IMR-90 (cell line): Measurements from ENCODE around the gene DUSP14. TPM values are rescaled to one million over a fixed set of nuclear protein-coding genes. Genes with fewer than 3 reads are reported as not detected.

Source experiments
- ATAC-seq: fragments of 200-7000 bp; cut with Tn5 transposase; 2 replicates; pipeline ENCODE4 v1.9.1; 2020; ENCODE audit warnings: low read depth, mild to moderate bottlenecking, moderate library complexity
- BruUV-seq: library from RNA; stranded (reverse); fragments of 400-500 nt; replicated peaks from 2 replicates; lab custom pipeline; 2021; lab: Mats Ljungman, UMichigan
- CTCF ChIA-PET: fragments of 300-600 bp; formaldehyde crosslinking; extraction: SDS; loops from one replicate; lab custom pipeline; 2021; ENCODE audit warnings: antibody characterized with exemption; lab: Yijun Ruan, JAX
- POLR2A ChIA-PET: fragments of 300-600 bp; sonication (Branson Sonifier 250); formaldehyde crosslinking; loops from one replicate; lab custom pipeline; 2022; ENCODE audit warnings: antibody characterized with exemption; ENCODE audit not compliant: unreplicated experiment; lab: Charles Lee
- DNase-seq: peaks from one replicate; pipeline ENCODE4 v3.0.0; 2013
- H2AFZ ChIP-seq: replicated peaks from 2 replicates; pipeline ENCODE3; 2013; ENCODE audit warnings: low read length, mild to moderate bottlenecking; ENCODE audit not compliant: poor library complexity
- H2AK5ac ChIP-seq: 2 replicates; pipeline ENCODE4 v1.6.1; 2013; ENCODE audit warnings: low read depth, low read length, inconsistent platforms
- H2AK9ac ChIP-seq: replicated peaks from 2 replicates; pipeline ENCODE3; 2013; ENCODE audit warnings: mild to moderate bottlenecking, low read depth, low read length, moderate library complexity; ENCODE audit not compliant: poor library complexity
- H2BK120ac ChIP-seq: 2 replicates; pipeline ENCODE4 v1.6.1; 2013; ENCODE audit warnings: low read depth, low read length, inconsistent platforms
- H2BK15ac ChIP-seq: 3 replicates; pipeline ENCODE4 v1.6.1; 2013; ENCODE audit warnings: low read depth, low read length, inconsistent platforms
- H2BK20ac ChIP-seq: 2 replicates; pipeline ENCODE4 v1.6.1; 2013; ENCODE audit warnings: low read depth, mild to moderate bottlenecking, inconsistent platforms, low read length, moderate library complexity
- H2BK5ac ChIP-seq: 2 replicates; pipeline ENCODE4 v1.6.1; 2013; ENCODE audit warnings: mild to moderate bottlenecking, low read depth, low read length, inconsistent platforms; ENCODE audit not compliant: poor library complexity, severe bottlenecking
- H3K14ac ChIP-seq: replicated peaks from 2 replicates; pipeline ENCODE4 v1.6.1; 2013; ENCODE audit warnings: low read depth, low read length, inconsistent platforms
- H3K18ac ChIP-seq: 2 replicates; pipeline ENCODE4 v1.6.1; 2013; ENCODE audit warnings: low read depth, low read length, control low read depth
- H3K23ac ChIP-seq: 2 replicates; pipeline ENCODE4 v1.6.1; 2013; ENCODE audit warnings: low read depth, low read length, inconsistent platforms
- H3K27ac ChIP-seq: 2 replicates; pipeline ENCODE4 v1.5.1; 2013; ENCODE audit warnings: mild to moderate bottlenecking, control low read depth, low read length; ENCODE audit not compliant: insufficient read depth
- H3K27me3 ChIP-seq: 2 replicates; pipeline ENCODE4 v1.6.1; 2013; ENCODE audit warnings: low read length; ENCODE audit not compliant: control insufficient read depth, insufficient read depth
- H3K36me3 ChIP-seq: 2 replicates; pipeline ENCODE4 v1.6.1; 2013; ENCODE audit warnings: low read length, mixed read lengths; ENCODE audit not compliant: control insufficient read depth, insufficient read depth
- H3K4ac ChIP-seq: 2 replicates; pipeline ENCODE4 v1.6.1; 2013; ENCODE audit warnings: low read depth, low read length, inconsistent platforms
- H3K4me1 ChIP-seq: 2 replicates; pipeline ENCODE4 v1.6.1; 2013; ENCODE audit warnings: low read length, mixed read lengths; ENCODE audit not compliant: control insufficient read depth, insufficient read depth
- H3K4me2 ChIP-seq: 2 replicates; pipeline ENCODE4 v1.6.1; 2013; ENCODE audit warnings: low read depth, mild to moderate bottlenecking, control low read depth, low read length, moderate library complexity
- H3K4me3 ChIP-seq: 2 replicates; pipeline ENCODE4 v1.5.1; 2013; ENCODE audit warnings: low read depth, mild to moderate bottlenecking, control low read depth, low read length, moderate library complexity; ENCODE audit not compliant: insufficient read depth
- H3K56ac ChIP-seq: 2 replicates; pipeline ENCODE4 v1.6.1; 2013; ENCODE audit warnings: low read length, inconsistent platforms; ENCODE audit not compliant: insufficient read depth; ENCODE audit errors: extremely low read depth
- H3K79me1 ChIP-seq, 2 experiments: 2 replicates each; pipeline ENCODE4 v1.6.1; 2013; ENCODE audit warnings: low read length in 2 of 2, inconsistent platforms in 1 of 2, low read depth in 1 of 2
- H3K9ac ChIP-seq: 2 replicates; pipeline ENCODE4 v1.6.1; 2013; ENCODE audit warnings: low read depth, low read length, control low read depth
- H3K9me1 ChIP-seq: 2 replicates; pipeline ENCODE4 v1.6.1; 2013; ENCODE audit warnings: low read length, inconsistent platforms; ENCODE audit not compliant: insufficient read depth
- H3K9me3 ChIP-seq: 2 replicates; pipeline ENCODE4 v1.6.1; 2013; ENCODE audit warnings: low read length; ENCODE audit not compliant: control insufficient read depth, insufficient read depth
- H4K20me1 ChIP-seq: 2 replicates; pipeline ENCODE4 v1.6.1; 2013; ENCODE audit warnings: low read length, inconsistent platforms; ENCODE audit not compliant: insufficient read depth
- H4K5ac ChIP-seq: 2 replicates; pipeline ENCODE4 v1.6.1; 2013; ENCODE audit warnings: mild to moderate bottlenecking, low read depth, low read length, control low read depth
- H4K8ac ChIP-seq, 2 experiments: 2 replicates each; pipeline ENCODE4 v1.6.1; 2013; ENCODE audit warnings: low read depth in 2 of 2, low read length in 2 of 2, control low read depth in 1 of 2, inconsistent platforms in 1 of 2
- H4K91ac ChIP-seq: 2 replicates; pipeline ENCODE4 v1.6.1; 2013; ENCODE audit warnings: low read depth, low read length, inconsistent platforms; ENCODE audit not compliant: insufficient read depth
- BHLHE40 ChIP-seq: fragments of 150-350 bp; IDR thresholded peaks from 2 replicates; pipeline ENCODE4 v1.6.1; 2016; ENCODE audit warnings: mild to moderate bottlenecking, low read depth, low read length
- CEBPB ChIP-seq: IDR thresholded peaks from 2 replicates; pipeline ENCODE4 v1.6.1; 2012; ENCODE audit warnings: low read depth, low read length, improper control_type of control experiment
- CHD1 ChIP-seq: IDR thresholded peaks from 2 replicates; pipeline ENCODE4 v1.6.1; 2012; ENCODE audit warnings: low read depth, low read length, improper control_type of control experiment
- FOS ChIP-seq: fragments of 150-350 bp; IDR thresholded peaks from 2 replicates; pipeline ENCODE4 v1.6.1; 2016; ENCODE audit warnings: low read depth, low read length
- MAFK ChIP-seq: IDR thresholded peaks from 2 replicates; pipeline ENCODE4 v1.6.1; 2012; ENCODE audit warnings: low read depth, low read length, improper control_type of control experiment
- MAZ ChIP-seq: IDR thresholded peaks from 2 replicates; pipeline ENCODE4 v1.6.1; 2012; ENCODE audit warnings: low read depth, mild to moderate bottlenecking, low read length, improper control_type of control experiment, moderate library complexity, borderline replicate concordance
- MXI1 ChIP-seq: IDR thresholded peaks from 2 replicates; pipeline ENCODE4 v1.6.1; 2012; ENCODE audit warnings: low read depth, mild to moderate bottlenecking, low read length, moderate library complexity, borderline replicate concordance
- NFE2L2 ChIP-seq: fragments of 150-350 bp; IDR thresholded peaks from 2 replicates; pipeline ENCODE4 v1.6.1; 2016; ENCODE audit warnings: low read depth, mild to moderate bottlenecking, low read length
- POLR2A ChIP-seq: IDR thresholded peaks from 2 replicates; pipeline ENCODE4 v1.6.1; 2012; ENCODE audit warnings: mild to moderate bottlenecking, low read depth, low read length
- RAD21 ChIP-seq: IDR thresholded peaks from 2 replicates; pipeline ENCODE4 v1.6.1; 2012; ENCODE audit warnings: low read length, improper control_type of control experiment
- RCOR1 ChIP-seq: IDR thresholded peaks from 2 replicates; pipeline ENCODE4 v1.6.1; 2012; ENCODE audit warnings: mild to moderate bottlenecking, low read length, improper control_type of control experiment; ENCODE audit not compliant: insufficient replicate concordance
- RFX5 ChIP-seq: IDR thresholded peaks from 2 replicates; pipeline ENCODE4 v1.8.0; 2012; ENCODE audit warnings: low read depth, mild to moderate bottlenecking, low read length, moderate library complexity
- SMC3 ChIP-seq: fragments of 150-350 bp; IDR thresholded peaks from 2 replicates; pipeline ENCODE4 v1.6.1; 2016; ENCODE audit warnings: low read depth, mild to moderate bottlenecking, antibody characterized with exemption, low read length, moderate library complexity
- WGBS, 2 experiments: methylation state at CpG; one replicate each; pipeline versions ENCODE4 v1.1.5 to v1.1.7; 2013; ENCODE audit warnings: missing lambda C conversion rate in 2 of 2; ENCODE audit not compliant: insufficient read length in 1 of 2; ENCODE audit errors: extremely low coverage in 2 of 2; 5-methylcytosine and 5-hydroxymethylcytosine counted together
- dilution Hi-C: fragments of 300-500 bp; cut with HindIII; formaldehyde crosslinking; loops from one replicate; pipeline ENCODE4 v1.14.3; 2018; ENCODE audit warnings: low sequenced_read_pairs; ENCODE audit not compliant: unreplicated experiment
- in situ Hi-C: fragments of 300-500 bp; cut with MboI; formaldehyde crosslinking; loops from 3 replicates; pipeline ENCODE4 v1.14.3; 2019; ENCODE audit warnings: low sequenced_read_pairs, inconsistent platforms, mixed read lengths
- intact Hi-C: fragments of 100-400 bp; cut with micrococcal nuclease; formaldehyde crosslinking; loops from 2 replicates; pipeline ENCODE4 v1.10.0; 2022
- polyA plus RNA-seq, 3 experiments: library from polyadenylated mRNA; depleted of rRNA; stranded (reverse); fragments of >200 nt; gene quantifications; 2 replicates each; pipeline ENCODE4 v1.2.3, GENCODE V29; 2012; ENCODE audit warnings: low replicate concordance in 1 of 3
- total RNA-seq: library from RNA; depleted of rRNA; stranded (reverse); fragments of >200 nt; gene quantifications from 2 replicates; pipeline ENCODE4 v1.2.3, GENCODE V29; 2012
- TF ChIP-seq, protein P1 (sequence below): fragments of 150-350 bp; IDR thresholded peaks from 2 replicates; pipeline ENCODE4 v1.6.1; 2016; ENCODE audit warnings: low read depth, mild to moderate bottlenecking, low read length, moderate library complexity, borderline replicate concordance
- TF ChIP-seq, protein P2 (sequence below): fragments of 150-350 bp; IDR thresholded peaks from 2 replicates; pipeline ENCODE4 v1.6.1; 2017; ENCODE audit warnings: mild to moderate bottlenecking, antibody characterized with exemption, low read length, low read depth
- TF ChIP-seq, protein P3 (sequence below): conservative IDR thresholded peaks from 2 replicates; pipeline ENCODE4 v1.5.1; 2012; ENCODE audit warnings: mild to moderate bottlenecking, low read depth, low read length, improper control_type of control experiment

The DUSP14 gene
- total and polyA plus RNA-seq, 2 of the 4 experiments (the other 2 are of a cell fraction): 97.5 to 127 TPM

DNA sequence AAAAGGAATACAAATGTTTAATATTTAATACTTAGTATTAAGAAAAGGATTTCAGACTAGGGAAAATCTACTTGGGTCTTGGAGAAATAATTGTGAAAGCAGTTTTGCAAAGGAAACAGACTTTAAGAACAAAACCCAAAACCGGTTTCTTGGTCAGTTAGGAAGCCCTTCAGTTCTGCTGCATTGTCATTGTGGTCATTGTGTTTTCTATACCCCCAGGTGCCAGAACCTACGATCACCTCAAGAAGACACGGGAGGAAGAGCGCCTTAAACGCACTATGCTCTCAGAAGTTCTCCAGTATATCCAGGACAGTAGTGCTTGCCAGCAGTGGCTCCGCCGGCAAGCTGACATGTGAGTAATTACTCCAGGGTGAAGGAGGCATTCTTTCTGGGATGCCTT, 19.5 kb upstream of the DUSP14 start:
- no peak overlapping the region for H3K4me3 ChIP-seq
- no peak overlapping the region for H3K9ac ChIP-seq
- ChIA-PET POLR2A (no interaction called here), CTCF (no interaction called here)
- no peaks in the 10 kb centered on the region for H3K4me1 ChIP-seq
- no peaks in the 10 kb centered on the region for H3K9me3 ChIP-seq
- no peaks in the 10 kb centered on the region for H3K27me3 ChIP-seq
- no peak overlapping the region for H2AFZ ChIP-seq
- H3K36me3 ChIP-seq: peaks cover 29% of the 10 kb centered on the region
- H3K4ac ChIP-seq: no peak overlapping the region
- DNase-seq: no peak
- H4K5ac ChIP-seq: no peak overlapping the region
- no peak overlapping the region for H4K8ac ChIP-seq
- H3K27ac ChIP-seq: no peak overlapping the region
- no peak for TF ChIP-seq BHLHE40
- TF ChIP-seq RCOR1: no peak
- TF ChIP-seq SMC3: no peak
- TF ChIP-seq, protein P1, sequence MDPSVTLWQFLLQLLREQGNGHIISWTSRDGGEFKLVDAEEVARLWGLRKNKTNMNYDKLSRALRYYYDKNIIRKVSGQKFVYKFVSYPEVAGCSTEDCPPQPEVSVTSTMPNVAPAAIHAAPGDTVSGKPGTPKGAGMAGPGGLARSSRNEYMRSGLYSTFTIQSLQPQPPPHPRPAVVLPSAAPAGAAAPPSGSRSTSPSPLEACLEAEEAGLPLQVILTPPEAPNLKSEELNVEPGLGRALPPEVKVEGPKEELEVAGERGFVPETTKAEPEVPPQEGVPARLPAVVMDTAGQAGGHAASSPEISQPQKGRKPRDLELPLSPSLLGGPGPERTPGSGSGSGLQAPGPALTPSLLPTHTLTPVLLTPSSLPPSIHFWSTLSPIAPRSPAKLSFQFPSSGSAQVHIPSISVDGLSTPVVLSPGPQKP: no peak
- TF ChIP-seq RFX5: no peak
- TF ChIP-seq RAD21: no peak
- TF ChIP-seq CEBPB: no peak
- TF ChIP-seq FOS: no peak
- no peak for TF ChIP-seq POLR2A
- TF ChIP-seq, protein P2, sequence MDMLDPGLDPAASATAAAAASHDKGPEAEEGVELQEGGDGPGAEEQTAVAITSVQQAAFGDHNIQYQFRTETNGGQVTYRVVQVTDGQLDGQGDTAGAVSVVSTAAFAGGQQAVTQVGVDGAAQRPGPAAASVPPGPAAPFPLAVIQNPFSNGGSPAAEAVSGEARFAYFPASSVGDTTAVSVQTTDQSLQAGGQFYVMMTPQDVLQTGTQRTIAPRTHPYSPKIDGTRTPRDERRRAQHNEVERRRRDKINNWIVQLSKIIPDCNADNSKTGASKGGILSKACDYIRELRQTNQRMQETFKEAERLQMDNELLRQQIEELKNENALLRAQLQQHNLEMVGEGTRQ: no peak
- no peak for TF ChIP-seq MAFK
- TF ChIP-seq, protein P3, sequence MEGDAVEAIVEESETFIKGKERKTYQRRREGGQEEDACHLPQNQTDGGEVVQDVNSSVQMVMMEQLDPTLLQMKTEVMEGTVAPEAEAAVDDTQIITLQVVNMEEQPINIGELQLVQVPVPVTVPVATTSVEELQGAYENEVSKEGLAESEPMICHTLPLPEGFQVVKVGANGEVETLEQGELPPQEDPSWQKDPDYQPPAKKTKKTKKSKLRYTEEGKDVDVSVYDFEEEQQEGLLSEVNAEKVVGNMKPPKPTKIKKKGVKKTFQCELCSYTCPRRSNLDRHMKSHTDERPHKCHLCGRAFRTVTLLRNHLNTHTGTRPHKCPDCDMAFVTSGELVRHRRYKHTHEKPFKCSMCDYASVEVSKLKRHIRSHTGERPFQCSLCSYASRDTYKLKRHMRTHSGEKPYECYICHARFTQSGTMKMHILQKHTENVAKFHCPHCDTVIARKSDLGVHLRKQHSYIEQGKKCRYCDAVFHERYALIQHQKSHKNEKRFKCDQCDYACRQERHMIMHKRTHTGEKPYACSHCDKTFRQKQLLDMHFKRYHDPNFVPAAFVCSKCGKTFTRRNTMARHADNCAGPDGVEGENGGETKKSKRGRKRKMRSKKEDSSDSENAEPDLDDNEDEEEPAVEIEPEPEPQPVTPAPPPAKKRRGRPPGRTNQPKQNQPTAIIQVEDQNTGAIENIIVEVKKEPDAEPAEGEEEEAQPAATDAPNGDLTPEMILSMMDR: no peak
- TF ChIP-seq CHD1: no peak
- TF ChIP-seq NFE2L2: no peak
- no peak for TF ChIP-seq MAZ
- no peak for TF ChIP-seq MXI1
- dilution Hi-C loops (no loop called here), in situ Hi-C loops (no loop called here), intact Hi-C loops (no loop called here)
- H2BK15ac ChIP-seq: no peak overlapping the region
- ATAC-seq: no peak
- H3K9me1 ChIP-seq: no peaks in the 10 kb centered on the region
- H4K20me1 ChIP-seq: no peaks in the 10 kb centered on the region
- H2AK5ac ChIP-seq: no peak overlapping the region
- no peak overlapping the region for H2AK9ac ChIP-seq
- H2BK5ac ChIP-seq: no peak overlapping the region
- no peak overlapping the region for H3K4me2 ChIP-seq
- no peak overlapping the region for H2BK120ac ChIP-seq
- no peak overlapping the region for H3K18ac ChIP-seq
- no peak overlapping the region for H4K91ac ChIP-seq
- no peak overlapping the region for H3K23ac ChIP-seq
- H2BK20ac ChIP-seq: no peak overlapping the region
- no TSS peak for BruUV-seq
- H3K79me1 ChIP-seq: peaks cover 3 to 5% of the 10 kb centered on the region in 2 experiments; a peak in 2 of 4 replicates
- 100% methylated on average over 5 of the region's 7 CpGs; no CpG with 5 or more reads in 1 of the 2 experiments for WGBS, 2 experiments
- no peak overlapping the region for H3K14ac ChIP-seq
- no peak overlapping the region for H3K56ac ChIP-seq
